Activated naive CD8-positive, alpha-beta T cell (primary cell): ENCODE measurements around the gene ATP6V0D1.

Experiments
- H3K27ac Mint-ChIP-seq: one replicate; pipeline ENCODE4 v1.8.0; 2021; ENCODE audit warnings: mixed read lengths
- H3K27me3 Mint-ChIP-seq: one replicate; pipeline ENCODE4 v1.8.0; 2021; ENCODE audit warnings: mixed read lengths
- H3K36me3 Mint-ChIP-seq: one replicate; pipeline ENCODE4 v1.8.0; 2021; ENCODE audit warnings: mixed read lengths
- H3K4me1 Mint-ChIP-seq: one replicate; pipeline ENCODE4 v1.8.0; 2021; ENCODE audit warnings: low read depth, mixed read lengths
- H3K4me3 Mint-ChIP-seq: one replicate; pipeline ENCODE4 v1.8.0; 2021; ENCODE audit warnings: mild to moderate bottlenecking, mixed read lengths
- H3K9me3 Mint-ChIP-seq: one replicate; pipeline ENCODE4 v1.8.0; 2021; ENCODE audit warnings: low read depth, mixed read lengths

ATP6V0D1 gene

DNA sequence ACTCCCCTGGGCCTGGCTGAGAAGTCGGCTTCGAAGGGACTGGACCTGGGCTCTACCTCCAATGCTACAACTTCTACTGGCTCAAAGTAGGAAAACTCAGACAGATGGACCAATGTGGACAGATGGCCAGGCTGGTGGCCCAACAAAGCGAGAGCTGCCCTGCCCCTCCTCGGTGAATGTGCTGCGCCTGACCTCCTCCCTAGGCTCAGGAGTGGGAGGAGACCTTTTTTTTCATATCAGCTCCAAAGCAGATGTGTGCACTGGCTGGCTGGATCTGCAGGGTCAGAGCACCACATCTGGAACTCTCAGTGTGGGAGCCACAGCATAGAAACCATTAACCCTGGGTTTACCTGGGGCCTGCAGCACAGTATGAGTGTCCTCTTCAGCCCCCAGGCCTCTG lies 20.8 kb downstream of the ATP6V0D1 start:
- no peak overlapping the region for H3K4me3 Mint-ChIP-seq
- H3K4me1 Mint-ChIP-seq = peaks cover 19% of the 10 kb centered on the region
- no peaks in the 10 kb centered on the region for H3K27me3 Mint-ChIP-seq
- H3K9me3 Mint-ChIP-seq = no peaks in the 10 kb centered on the region
- no peak overlapping the region for H3K27ac Mint-ChIP-seq
- no peaks in the 10 kb centered on the region for H3K36me3 Mint-ChIP-seq

DNA sequence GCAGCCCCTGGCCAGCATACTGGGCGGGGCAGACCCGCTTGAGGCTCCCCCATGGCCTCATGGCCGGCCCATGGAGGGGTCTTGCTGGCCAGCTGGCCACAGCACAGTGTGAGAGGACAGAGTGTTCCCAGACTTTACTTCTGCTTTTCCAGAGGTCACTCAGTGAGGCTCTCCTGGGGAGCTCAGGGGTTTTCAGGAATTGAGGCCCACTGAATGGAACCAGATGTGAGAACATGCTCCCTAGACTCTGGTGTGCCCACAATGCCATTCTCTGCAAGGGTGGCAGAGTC lies 21.2 kb downstream of the ATP6V0D1 start:
- Mint-ChIP-seq H3K9me3 (no peaks in the 10 kb centered on the region), H3K4me1 (peaks cover 18% of the 10 kb centered on the region), H3K36me3 (no peaks in the 10 kb centered on the region), H3K27ac (no peak overlapping the region), H3K27me3 (no peaks in the 10 kb centered on the region), H3K4me3 (no peak overlapping the region)

DNA sequence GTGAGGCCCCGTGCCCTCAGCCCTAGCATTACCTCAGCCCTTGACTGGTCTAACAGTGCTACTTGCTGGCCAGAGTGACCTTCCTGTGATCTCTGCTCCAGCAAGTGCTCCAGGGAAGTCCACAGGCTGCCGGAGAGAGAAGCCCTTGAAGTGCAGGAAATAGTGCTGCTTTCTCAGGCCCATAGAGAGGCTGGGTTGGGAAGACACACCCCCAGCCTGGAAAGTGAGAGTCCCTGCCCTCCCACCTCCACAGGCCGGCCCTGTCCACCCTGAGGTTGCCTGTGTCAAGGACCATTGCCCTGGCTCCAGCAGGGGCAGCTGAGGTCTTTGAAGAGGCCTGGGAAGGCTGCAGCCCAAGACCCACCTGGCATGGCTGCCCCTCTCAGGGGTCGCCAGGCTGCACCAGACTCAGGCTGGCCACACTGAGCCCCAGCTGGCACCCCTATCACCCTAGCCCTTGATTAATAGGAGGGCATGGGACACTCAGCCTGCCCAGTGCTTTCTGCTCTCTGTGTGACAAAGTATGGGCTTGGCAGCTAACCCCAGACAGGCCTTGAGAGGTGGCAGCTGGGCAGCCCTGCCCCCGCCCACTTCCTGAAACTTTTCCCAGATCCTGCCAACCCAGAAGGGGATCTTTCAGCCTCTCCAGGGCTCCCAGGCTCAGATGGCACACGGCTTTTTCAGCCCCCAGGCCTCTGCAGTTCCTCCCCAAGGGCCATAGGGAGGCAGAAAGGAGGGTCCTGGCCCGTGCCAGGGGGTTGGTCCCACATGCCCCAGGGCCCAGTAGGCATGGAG lies 21.7 kb downstream of the ATP6V0D1 start:
- Mint-ChIP-seq H3K4me3 (no peak overlapping the region), H3K4me1 (peaks cover 17% of the 10 kb centered on the region), H3K27me3 (no peaks in the 10 kb centered on the region), H3K27ac (no peak overlapping the region), H3K9me3 (no peaks in the 10 kb centered on the region), H3K36me3 (no peaks in the 10 kb centered on the region)

DNA sequence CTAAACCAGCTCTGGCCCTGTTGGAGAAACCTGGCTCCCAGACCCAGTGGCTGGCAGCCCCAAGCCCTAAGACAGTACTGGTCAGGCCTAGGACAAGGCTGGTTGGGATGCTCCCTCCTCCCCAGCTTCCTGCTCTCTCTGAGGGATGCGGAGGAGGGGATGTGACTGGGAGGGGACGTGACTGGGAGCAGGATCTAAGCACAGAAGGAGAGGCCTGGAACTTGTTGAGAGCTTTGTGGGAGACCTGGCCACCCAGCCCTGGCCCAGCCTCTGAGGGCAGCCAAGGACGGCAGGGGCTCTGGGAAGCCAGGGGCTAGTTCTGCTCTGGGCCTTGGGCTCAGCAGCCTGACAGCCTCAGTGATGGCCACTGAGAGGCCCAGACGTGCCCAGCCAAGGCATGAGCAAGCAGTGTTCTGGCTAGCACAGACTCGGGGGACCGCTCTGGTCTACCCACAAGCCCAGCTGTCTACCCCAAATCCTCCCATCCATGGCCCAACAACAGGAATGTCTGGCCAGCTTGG lies 22.8 kb downstream of the ATP6V0D1 start:
- Mint-ChIP-seq H3K27ac (no peak overlapping the region), H3K4me3 (no peak overlapping the region), H3K4me1 (peaks cover 17% of the 10 kb centered on the region), H3K9me3 (no peaks in the 10 kb centered on the region), H3K27me3 (no peaks in the 10 kb centered on the region), H3K36me3 (no peaks in the 10 kb centered on the region)

DNA sequence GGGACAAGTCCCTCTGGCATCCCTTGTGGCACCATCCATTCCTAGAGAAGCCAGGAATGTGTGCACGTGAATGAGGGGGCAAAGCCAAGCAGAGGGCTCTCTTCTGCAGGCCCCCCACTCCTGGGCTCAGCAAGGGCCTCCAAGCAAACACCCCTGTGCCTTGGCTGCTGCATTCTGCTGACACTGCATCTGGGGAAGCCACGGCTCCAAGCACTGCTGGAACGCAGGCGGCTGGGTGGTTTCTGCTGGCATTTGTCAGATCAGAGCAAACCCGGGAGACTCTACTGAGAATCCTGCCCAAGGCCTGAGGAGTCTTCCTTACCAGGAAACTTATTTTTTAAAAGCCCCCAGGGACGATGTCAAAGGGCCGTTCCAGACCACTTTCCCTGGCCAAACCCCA lies 23.3 kb downstream of the ATP6V0D1 start:
- Mint-ChIP-seq H3K36me3 (no peaks in the 10 kb centered on the region), H3K27me3 (no peaks in the 10 kb centered on the region), H3K27ac (no peak overlapping the region), H3K9me3 (no peaks in the 10 kb centered on the region), H3K4me3 (no peak overlapping the region), H3K4me1 (peaks cover 17% of the 10 kb centered on the region)

DNA sequence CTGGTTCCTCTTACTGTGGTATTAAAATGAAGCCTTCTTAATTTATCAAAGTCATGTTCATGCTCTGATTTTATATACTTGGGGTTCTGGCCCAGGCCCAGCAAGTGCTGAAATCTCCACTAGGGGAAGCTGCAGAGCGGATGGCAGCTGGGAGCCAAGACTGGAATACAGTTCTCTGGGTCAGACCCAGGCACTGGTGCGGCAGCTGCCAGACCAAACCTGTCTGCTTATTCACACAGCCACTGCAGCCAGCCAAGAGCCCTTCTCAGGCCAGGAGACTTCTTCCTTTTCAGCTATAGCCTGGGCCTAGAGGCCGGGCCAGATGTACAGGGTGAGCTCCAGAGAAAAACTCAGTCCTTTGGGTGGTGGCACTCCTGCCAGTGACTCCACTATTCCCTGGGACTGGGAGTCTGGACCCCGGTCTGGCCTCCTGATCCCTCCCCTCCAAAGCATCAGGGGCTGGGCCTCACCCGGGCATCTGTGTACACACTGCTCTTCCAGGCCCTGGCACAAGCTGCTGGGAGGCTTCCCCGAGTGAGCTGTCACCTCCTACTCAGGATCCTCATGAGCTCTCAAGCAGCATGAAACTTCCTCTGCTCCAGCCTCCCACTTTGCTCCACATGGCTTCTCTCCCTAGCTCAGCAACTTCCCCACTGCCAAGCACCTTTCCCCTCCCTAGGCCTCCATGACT lies 24.4 kb downstream of the ATP6V0D1 start:
- peak overlapping the region; percentile 51 for H3K27ac Mint-ChIP-seq

DNA sequence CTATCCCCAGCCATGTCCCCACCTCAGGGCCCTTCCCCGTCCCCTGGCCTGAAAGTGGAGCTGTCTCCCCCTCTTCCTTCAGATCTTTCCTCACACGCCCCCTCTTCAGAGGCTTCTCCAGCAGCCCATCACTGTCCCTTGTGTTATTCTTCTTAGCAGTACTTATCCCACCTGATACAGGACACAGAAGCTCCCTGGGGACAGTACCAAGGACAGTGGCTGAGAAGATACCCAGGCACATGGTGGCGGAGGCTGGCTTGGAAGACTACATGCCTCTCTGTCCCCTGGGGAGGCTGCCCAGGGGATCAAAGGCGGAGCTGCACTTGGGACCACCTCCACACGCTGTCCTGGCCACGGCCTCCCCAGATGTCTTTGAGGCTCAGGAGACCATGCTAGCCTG lies 26.1 kb downstream of the ATP6V0D1 start:
- Mint-ChIP-seq H3K36me3 (no peaks in the 10 kb centered on the region), H3K27me3 (no peaks in the 10 kb centered on the region)

More for the DNA sequence above, 24.4 kb downstream of the ATP6V0D1 start:
- Mint-ChIP-seq H3K9me3 (no peaks in the 10 kb centered on the region), H3K4me1 (peaks cover 17% of the 10 kb centered on the region), H3K27me3 (no peaks in the 10 kb centered on the region), H3K4me3 (no peak overlapping the region), H3K36me3 (no peaks in the 10 kb centered on the region)

DNA sequence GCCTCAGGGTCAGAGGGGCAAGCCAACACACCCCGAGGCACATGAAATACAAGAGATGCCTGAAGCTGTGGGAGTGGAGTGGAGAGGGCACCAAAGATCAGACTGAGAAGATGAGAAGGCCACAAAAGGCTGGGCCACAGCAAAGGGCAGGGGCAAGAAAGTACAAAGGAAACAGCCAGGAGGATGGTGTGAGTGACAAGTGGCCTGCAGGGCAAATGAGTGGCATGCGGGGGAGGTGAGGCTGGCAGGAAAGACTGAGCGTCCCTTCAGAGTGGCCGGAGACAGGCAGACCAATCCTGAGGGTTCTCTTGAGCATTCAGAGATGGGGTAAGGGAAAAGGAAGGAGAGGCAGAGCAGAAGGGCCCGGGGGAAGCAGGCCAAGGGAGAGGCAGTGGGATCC lies 26.9 kb downstream of the ATP6V0D1 start:
- Mint-ChIP-seq H3K27ac (peak overlapping the region; percentile 68), H3K4me3 (no peak overlapping the region), H3K4me1 (peaks cover 16% of the 10 kb centered on the region)

More for the DNA sequence above, 26.1 kb downstream of the ATP6V0D1 start:
- Mint-ChIP-seq H3K4me3 (no peak overlapping the region), H3K4me1 (peaks cover 16% of the 10 kb centered on the region), H3K27ac (no peak overlapping the region), H3K9me3 (no peaks in the 10 kb centered on the region)

DNA sequence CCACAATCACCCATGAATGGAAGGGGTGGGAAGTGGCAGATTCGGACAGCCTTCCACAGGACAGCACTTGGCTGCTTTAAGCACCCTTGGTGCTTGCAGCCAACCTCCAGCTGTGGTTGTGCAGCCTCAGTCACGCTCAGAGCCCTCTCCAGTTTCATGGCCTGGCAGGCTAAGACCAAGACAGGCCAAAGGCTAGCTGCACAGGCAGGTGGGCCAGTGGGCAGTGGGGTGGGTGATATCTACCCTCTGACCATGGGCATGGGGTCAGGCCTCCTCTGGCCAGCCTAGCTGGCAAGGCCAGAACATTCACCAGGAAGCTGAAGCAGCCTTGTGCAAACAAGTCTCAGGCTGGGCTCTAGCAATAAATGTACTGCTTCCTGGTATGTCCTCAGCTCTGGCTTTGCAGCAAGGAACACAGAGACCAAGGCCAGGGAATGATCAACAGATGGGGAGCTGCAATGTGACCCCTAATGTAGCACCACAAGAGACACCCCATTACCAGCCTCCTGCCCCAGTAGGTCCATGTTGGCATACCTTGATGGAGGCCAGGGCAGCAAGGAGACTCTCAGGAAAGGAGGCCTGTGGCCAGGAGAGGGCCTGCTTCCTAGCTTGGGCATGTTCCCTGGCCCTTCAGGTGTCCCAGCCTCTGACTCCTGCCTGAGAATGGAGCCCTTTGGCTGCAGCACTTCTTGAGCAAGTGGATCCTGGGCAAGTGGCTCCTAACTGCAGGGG lies 29.1 kb downstream of the ATP6V0D1 start:
- Mint-ChIP-seq H3K27me3 (no peaks in the 10 kb centered on the region), H3K4me3 (no peak overlapping the region), H3K27ac (no peak overlapping the region), H3K36me3 (no peaks in the 10 kb centered on the region), H3K9me3 (no peaks in the 10 kb centered on the region), H3K4me1 (peaks cover 10% of the 10 kb centered on the region)

More for the DNA sequence above, 26.9 kb downstream of the ATP6V0D1 start:
- H3K36me3 Mint-ChIP-seq = no peaks in the 10 kb centered on the region
- H3K27me3 Mint-ChIP-seq = no peaks in the 10 kb centered on the region
- H3K9me3 Mint-ChIP-seq = no peaks in the 10 kb centered on the region

DNA sequence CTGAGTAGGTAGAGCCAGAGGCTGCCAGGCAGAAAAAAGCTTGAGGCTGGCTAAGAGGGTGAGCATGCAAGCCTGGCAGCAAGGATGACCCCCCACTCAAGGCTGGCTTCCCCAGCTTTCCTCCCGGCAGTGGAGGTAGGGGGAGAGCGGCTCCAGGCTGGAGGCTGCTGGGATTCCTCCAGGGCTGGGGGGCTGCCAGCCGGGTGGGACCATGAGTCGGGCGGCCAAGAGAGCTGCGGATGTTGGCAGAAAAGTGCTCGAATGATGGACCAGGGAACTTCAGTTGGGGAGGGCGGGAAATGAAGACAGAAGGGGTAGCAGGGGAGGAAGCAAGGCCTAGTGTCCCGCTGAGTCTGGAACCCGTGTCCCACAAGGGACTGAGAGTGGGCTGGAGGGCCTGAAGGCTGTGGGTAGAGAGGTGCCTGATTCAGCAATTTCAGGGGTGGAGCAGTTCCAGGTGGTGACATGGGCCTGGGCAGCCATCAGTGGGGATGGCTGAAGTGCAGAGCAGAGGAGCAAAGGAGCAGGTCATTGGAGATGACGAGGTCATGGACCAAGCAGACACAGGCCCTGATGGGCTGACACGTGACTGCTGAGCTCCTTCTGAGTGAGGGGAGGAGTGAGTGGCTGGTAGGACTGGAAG lies 29.8 kb downstream of the ATP6V0D1 start:
- Mint-ChIP-seq H3K36me3 (no peaks in the 10 kb centered on the region), H3K27me3 (no peaks in the 10 kb centered on the region), H3K4me3 (no peak overlapping the region), H3K4me1 (peaks cover 5% of the 10 kb centered on the region), H3K9me3 (no peaks in the 10 kb centered on the region), H3K27ac (no peak overlapping the region)

DNA sequence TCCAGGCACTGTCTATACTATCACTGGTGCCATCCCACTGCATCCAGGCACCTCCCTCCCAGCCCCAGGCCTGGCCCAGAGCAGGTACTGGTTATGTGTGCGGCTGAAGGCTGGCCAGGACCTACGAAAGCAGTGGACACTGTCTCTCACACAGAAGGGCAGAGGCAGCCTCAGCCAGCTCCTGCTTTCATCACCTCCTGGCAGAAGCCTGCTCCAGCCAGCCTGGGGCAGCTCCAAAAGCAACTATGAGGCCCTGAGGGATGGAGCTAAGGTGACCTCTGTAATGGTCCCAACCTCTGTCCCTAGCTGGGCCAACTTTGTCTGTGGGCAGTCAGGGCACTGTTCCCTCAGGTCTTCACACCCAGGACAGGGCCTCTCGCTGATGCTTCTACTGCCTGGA lies 31.2 kb downstream of the ATP6V0D1 start:
- Mint-ChIP-seq H3K27me3 (no peaks in the 10 kb centered on the region), H3K4me3 (no peak overlapping the region), H3K36me3 (no peaks in the 10 kb centered on the region), H3K4me1 (no peaks in the 10 kb centered on the region), H3K9me3 (no peaks in the 10 kb centered on the region), H3K27ac (no peak overlapping the region)

DNA sequence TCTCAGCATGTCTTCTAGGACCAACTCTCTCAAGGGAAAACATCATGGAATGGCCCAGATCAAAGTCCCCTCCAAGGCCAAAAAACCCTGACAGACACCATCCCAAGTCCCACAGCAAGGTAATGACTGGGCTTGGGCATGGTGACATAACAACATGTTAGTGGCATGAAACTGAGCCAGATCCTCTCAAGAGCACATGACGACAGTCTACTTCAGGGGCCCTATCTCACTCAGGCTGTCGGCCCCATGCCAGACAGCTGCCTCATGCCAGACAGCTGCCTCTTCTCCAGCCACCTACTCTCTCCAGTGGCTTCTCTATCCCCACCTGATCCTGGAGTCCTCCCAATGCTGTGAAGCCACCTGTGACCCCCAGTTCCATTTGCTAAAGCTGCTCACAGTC lies 31.6 kb downstream of the ATP6V0D1 start:
- H3K9me3 Mint-ChIP-seq = no peaks in the 10 kb centered on the region
- H3K27me3 Mint-ChIP-seq = no peaks in the 10 kb centered on the region
- no peaks in the 10 kb centered on the region for H3K4me1 Mint-ChIP-seq
- H3K27ac Mint-ChIP-seq = no peak overlapping the region
- no peak overlapping the region for H3K4me3 Mint-ChIP-seq
- H3K36me3 Mint-ChIP-seq = no peaks in the 10 kb centered on the region

DNA sequence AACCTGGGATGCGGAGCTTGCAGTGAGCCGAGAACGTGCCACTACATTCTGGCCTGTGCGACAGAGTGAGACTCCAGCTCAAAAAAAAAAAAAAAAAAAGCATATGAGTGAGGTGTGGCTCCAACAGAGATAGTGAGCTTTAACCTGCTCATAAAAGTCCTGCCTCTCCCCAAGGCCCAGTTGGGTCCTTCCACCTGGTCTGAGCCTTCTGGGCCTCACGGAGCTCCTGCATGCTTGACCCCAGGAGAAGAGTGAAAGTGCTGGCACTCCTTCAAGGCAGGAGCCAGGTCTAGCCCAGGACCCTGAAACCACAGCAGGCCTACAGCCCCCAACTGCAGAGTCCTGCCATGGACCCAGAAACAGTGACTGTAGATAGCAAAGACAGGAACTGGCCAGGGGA lies 32.4 kb downstream of the ATP6V0D1 start:
- Mint-ChIP-seq H3K27me3 (no peaks in the 10 kb centered on the region), H3K4me3 (no peak overlapping the region), H3K36me3 (no peaks in the 10 kb centered on the region), H3K27ac (no peak overlapping the region), H3K9me3 (no peaks in the 10 kb centered on the region), H3K4me1 (no peaks in the 10 kb centered on the region)

DNA sequence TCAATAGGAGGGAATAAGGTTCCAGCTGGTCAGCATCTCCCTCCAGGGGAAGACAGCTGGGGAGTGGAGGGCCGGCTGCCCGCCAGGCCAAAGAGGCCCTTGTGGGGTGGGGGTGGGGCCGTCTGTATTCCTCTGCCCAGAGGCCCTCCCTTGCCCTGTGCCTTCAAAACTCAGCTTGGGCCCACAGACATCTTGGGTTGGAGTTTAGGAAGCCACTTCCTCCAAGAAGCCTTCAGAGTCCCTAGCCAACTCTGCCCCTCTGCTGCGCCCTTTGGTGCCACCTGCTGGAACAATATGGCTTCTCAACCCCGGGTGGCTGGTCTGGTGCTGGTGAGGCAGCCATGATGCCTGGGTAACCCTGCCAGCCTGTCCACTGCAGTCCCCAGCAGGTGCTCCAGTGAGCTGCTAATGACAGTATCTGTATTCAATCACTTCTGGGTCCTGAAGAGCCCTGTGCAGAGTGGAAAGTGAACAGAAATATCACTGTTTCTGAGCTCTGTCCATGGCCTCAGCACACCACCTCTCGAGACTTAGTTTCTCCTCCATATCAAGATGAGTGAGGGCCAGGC lies 33.4 kb downstream of the ATP6V0D1 start:
- Mint-ChIP-seq H3K27ac (no peak overlapping the region), H3K27me3 (no peaks in the 10 kb centered on the region), H3K36me3 (no peaks in the 10 kb centered on the region), H3K4me3 (no peak overlapping the region), H3K4me1 (no peaks in the 10 kb centered on the region), H3K9me3 (no peaks in the 10 kb centered on the region)
